Keratinocyte (primary cell): ENCODE data around the gene IL1RAPL2. TPM values are rescaled to one million over a fixed set of nuclear protein-coding genes. Genes with fewer than 3 reads are reported as not detected.

ENCODE experiments used
- DNase-seq: peaks from one replicate; pipeline ENCODE4 v3.0.0-alpha.2; 2011; ENCODE audit warnings: low read depth, missing footprints, low spot score
- FAIRE-seq: peaks from 2 replicates; lab custom pipeline; 2011; peaks lifted over from hg19 to GRCh38; lab: Jason Lieb, UNC
- H2AFZ ChIP-seq: 2 replicates; pipeline ENCODE4 v1.6.0; 2012; ENCODE audit warnings: low read length, control low read depth, inconsistent platforms; ENCODE audit not compliant: control insufficient read depth
- H3K27ac ChIP-seq: 2 replicates; pipeline ENCODE4 v1.5.1; 2011; ENCODE audit warnings: low read length; ENCODE audit not compliant: control insufficient read depth, insufficient read depth
- H3K27me3 ChIP-seq: 3 replicates; pipeline ENCODE4 v1.6.0; 2011; ENCODE audit warnings: low read length; ENCODE audit not compliant: control insufficient read depth, insufficient read depth; ENCODE audit errors: extremely low read depth
- H3K36me3 ChIP-seq, 2 experiments: 2 replicates in 1 of 2; 3 replicates in 1 of 2; pipeline ENCODE4 v1.5.1; 2011; ENCODE audit warnings: low read length in 2 of 2, mild to moderate bottlenecking in 1 of 2; ENCODE audit not compliant: control insufficient read depth in 2 of 2, insufficient read depth in 2 of 2; ENCODE audit errors: extremely low read depth in 1 of 2
- H3K4me1 ChIP-seq: 3 replicates; pipeline ENCODE4 v1.5.1; 2011; ENCODE audit warnings: low read length; ENCODE audit not compliant: control insufficient read depth, insufficient read depth; ENCODE audit errors: extremely low read depth
- H3K4me2 ChIP-seq: 3 replicates; pipeline ENCODE4 v1.6.0; 2011; ENCODE audit warnings: low read depth, low read length; ENCODE audit not compliant: control insufficient read depth, insufficient read depth; ENCODE audit errors: extremely low read depth
- H3K4me3 ChIP-seq, 3 experiments: fragments of 200-600 bp in 1 of 3; sonication (generic) in 1 of 3; 2 replicates in 2 of 3; 3 replicates in 1 of 3; pipeline ENCODE4 v1.5.1; 2011 to 2016; ENCODE audit warnings: low read length in 3 of 3, mild to moderate bottlenecking in 3 of 3, control low read depth in 2 of 3, inconsistent platforms in 1 of 3, low read depth in 1 of 3, mixed read lengths in 1 of 3, mixed run types in 1 of 3, moderate library complexity in 1 of 3; ENCODE audit not compliant: control insufficient read depth in 2 of 3, insufficient read depth in 2 of 3; ENCODE audit errors: extremely low read depth in 1 of 3
- H3K79me2 ChIP-seq: 2 replicates; pipeline ENCODE4 v1.6.0; 2012; ENCODE audit warnings: low read length; ENCODE audit not compliant: control insufficient read depth, insufficient read depth
- H3K9ac ChIP-seq: 3 replicates; pipeline ENCODE4 v1.6.0; 2011; ENCODE audit warnings: low read length; ENCODE audit not compliant: control insufficient read depth, insufficient read depth; ENCODE audit errors: extremely low read depth
- H3K9me1 ChIP-seq: 3 replicates; pipeline ENCODE4 v1.6.0; 2011; ENCODE audit warnings: low read length; ENCODE audit not compliant: control insufficient read depth, insufficient read depth; ENCODE audit errors: extremely low read depth
- H3K9me3 ChIP-seq: 2 replicates; pipeline ENCODE4 v1.5.1; 2012; ENCODE audit warnings: low read depth, low read length; ENCODE audit not compliant: control insufficient read depth
- H4K20me1 ChIP-seq: 3 replicates; pipeline ENCODE4 v1.6.0; 2011; ENCODE audit warnings: low read length; ENCODE audit not compliant: control insufficient read depth, insufficient read depth; ENCODE audit errors: extremely low read depth
- EZH2 ChIP-seq: IDR thresholded peaks from one replicate; pipeline ENCODE4 v1.6.1; 2012; ENCODE audit warnings: inconsistent platforms, mild to moderate bottlenecking, low read length, moderate library complexity
- dilution Hi-C: fragments of 300-500 bp; cut with MboI; formaldehyde crosslinking; loops from one replicate; pipeline ENCODE4 v1.7.0; 2020; ENCODE audit warnings: low sequenced_read_pairs; ENCODE audit not compliant: extremely low pct_ligation_motif_present
- polyA plus RNA-seq, 5 experiments: library from polyadenylated mRNA; depleted of rRNA in 3 of 5; stranded (reverse) in 3 of 5; stranded (forward) in 1 of 5; unstranded in 1 of 5; fragments of >200 nt; gene quantifications; 1 replicate in 1 of 5; 2 replicates in 3 of 5; 3 replicates in 1 of 5; pipeline versions ENCODE4 v1.2.1 to v1.2.3, GENCODE V29; 2011 to 2012; ENCODE audit warnings: missing spikeins in 2 of 5, low read depth in 1 of 5, low replicate concordance in 1 of 5
- TF ChIP-seq, protein P1 (sequence below), 3 experiments: IDR thresholded peaks in 1 of 3; conservative IDR thresholded peaks in 1 of 3; optimal IDR thresholded peaks in 1 of 3; 2 replicates in 2 of 3; 3 replicates in 1 of 3; pipeline versions ENCODE3 to v1.5.1; 2011; ENCODE audit warnings: low read length in 3 of 3, mild to moderate bottlenecking in 3 of 3, moderate library complexity in 2 of 3, control low read depth in 1 of 3, inconsistent platforms in 1 of 3; ENCODE audit not compliant: insufficient read depth in 2 of 3; ENCODE audit errors: extremely low read depth in 1 of 3

Gene IL1RAPL2
- polyA plus RNA-seq, 1 donor (not counting 4 experiments of a cell fraction or from before 2014, with no cell fraction given) = 0.24 TPM

DNA sequence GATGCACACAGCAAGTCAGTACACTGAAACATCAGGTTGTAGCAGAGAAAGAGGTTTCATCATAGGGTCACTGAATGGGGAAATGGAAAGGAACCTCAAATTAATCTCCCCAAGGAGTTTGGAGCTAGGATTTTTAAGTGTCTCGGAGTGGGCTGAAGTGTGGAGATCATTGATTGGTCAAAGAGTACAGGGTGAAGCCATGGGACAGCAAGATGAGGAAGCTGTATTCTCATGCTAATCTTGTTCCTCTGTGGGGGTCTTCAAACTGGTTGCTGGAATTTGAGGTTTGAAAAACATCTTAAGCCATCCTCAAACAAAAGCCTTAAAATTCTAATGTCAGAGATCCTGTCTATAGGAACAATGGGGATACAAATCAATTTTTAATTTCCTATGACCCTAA lies 733.3 kb downstream of the IL1RAPL2 start:
- no peak overlapping the region for H3K27ac ChIP-seq
- no peaks in the 10 kb centered on the region for H3K4me1 ChIP-seq
- no peak overlapping the region for H3K4me2 ChIP-seq
- H2AFZ ChIP-seq = no peak overlapping the region
- H3K4me3 ChIP-seq = no peak overlapping the region
- no peak for DNase-seq
- dilution Hi-C loops = no loop called here
- no peaks in the 10 kb centered on the region for H3K27me3 ChIP-seq
- TF ChIP-seq, protein P1, sequence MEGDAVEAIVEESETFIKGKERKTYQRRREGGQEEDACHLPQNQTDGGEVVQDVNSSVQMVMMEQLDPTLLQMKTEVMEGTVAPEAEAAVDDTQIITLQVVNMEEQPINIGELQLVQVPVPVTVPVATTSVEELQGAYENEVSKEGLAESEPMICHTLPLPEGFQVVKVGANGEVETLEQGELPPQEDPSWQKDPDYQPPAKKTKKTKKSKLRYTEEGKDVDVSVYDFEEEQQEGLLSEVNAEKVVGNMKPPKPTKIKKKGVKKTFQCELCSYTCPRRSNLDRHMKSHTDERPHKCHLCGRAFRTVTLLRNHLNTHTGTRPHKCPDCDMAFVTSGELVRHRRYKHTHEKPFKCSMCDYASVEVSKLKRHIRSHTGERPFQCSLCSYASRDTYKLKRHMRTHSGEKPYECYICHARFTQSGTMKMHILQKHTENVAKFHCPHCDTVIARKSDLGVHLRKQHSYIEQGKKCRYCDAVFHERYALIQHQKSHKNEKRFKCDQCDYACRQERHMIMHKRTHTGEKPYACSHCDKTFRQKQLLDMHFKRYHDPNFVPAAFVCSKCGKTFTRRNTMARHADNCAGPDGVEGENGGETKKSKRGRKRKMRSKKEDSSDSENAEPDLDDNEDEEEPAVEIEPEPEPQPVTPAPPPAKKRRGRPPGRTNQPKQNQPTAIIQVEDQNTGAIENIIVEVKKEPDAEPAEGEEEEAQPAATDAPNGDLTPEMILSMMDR (optimal IDR thresholded peaks at IDR 0.05 in 1 of 3, IDR thresholded peaks at IDR 0.05 in 1 of 3, conservative IDR thresholded peaks at IDR 0.05 in 1 of 3; ENCODE audit: extremely low read depth in 1 of 3, insufficient read depth in 2 of 3, low read length in 3 of 3) = no peak
- TF ChIP-seq EZH2 = no peak
- H3K9me3 ChIP-seq = no peaks in the 10 kb centered on the region
- no peak overlapping the region for H3K9ac ChIP-seq
- no peaks in the 10 kb centered on the region for H3K79me2 ChIP-seq
- no peaks in the 10 kb centered on the region for H4K20me1 ChIP-seq
- H3K9me1 ChIP-seq = no peaks in the 10 kb centered on the region
- FAIRE-seq = no peak
- H3K36me3 ChIP-seq = no peaks in the 10 kb centered on the region

DNA sequence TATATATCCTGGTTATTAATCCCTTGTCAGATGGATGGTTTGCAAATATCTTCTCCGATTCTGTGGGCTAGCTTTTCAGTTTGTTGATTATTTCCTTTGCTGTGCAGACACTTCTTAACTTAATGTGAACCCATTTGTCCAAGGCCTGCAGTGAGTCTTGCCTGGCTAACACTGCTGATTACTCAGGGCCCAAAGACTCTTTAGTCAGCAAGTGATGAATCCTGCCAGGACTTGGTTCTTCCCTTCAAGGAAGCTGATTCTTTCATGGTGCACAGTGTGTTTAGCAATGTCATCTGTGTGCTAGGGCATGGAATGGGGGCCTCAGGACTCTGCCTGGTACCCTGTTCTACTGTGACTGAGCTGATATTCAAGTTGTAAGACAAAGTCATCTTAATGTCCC lies 736.2 kb downstream of the IL1RAPL2 start:
- FAIRE-seq (no peak), DNase-seq (no peak)
- Histone ChIP-seq H3K36me3 (no peaks in the 10 kb centered on the region), H3K27me3 (no peaks in the 10 kb centered on the region), H3K4me3 (no peak overlapping the region), H2AFZ (no peak overlapping the region), H3K9me1 (no peaks in the 10 kb centered on the region), H3K27ac (no peak overlapping the region), H3K79me2 (no peaks in the 10 kb centered on the region), H4K20me1 (no peaks in the 10 kb centered on the region), H3K9ac (no peak overlapping the region), H3K4me2 (no peak overlapping the region), H3K9me3 (no peaks in the 10 kb centered on the region), H3K4me1 (no peaks in the 10 kb centered on the region)
- dilution Hi-C loops = no loop called here
- TF ChIP-seq EZH2 = no peak
- TF ChIP-seq, protein P1 (optimal IDR thresholded peaks at IDR 0.05 in 1 of 3, IDR thresholded peaks at IDR 0.05 in 1 of 3, conservative IDR thresholded peaks at IDR 0.05 in 1 of 3; ENCODE audit: extremely low read depth in 1 of 3, insufficient read depth in 2 of 3, low read length in 3 of 3) = no peak
